Mesendoderm (in vitro differentiated cells): ENCODE results near the gene PLXNB3. TPM values are rescaled to one million over a fixed set of nuclear protein-coding genes. Genes with fewer than 3 reads are reported as not detected.

Source experiments
- DNase-seq: peaks from one replicate; pipeline ENCODE4 v3.0.0; 2013
- H2AK5ac ChIP-seq: 2 replicates; pipeline ENCODE4 v1.6.1; 2013; ENCODE audit warnings: low read length, inconsistent platforms
- H2BK120ac ChIP-seq: 2 replicates; pipeline ENCODE4 v1.6.1; 2013; ENCODE audit warnings: low read depth, mild to moderate bottlenecking, low read length, moderate library complexity, mixed read lengths
- H2BK15ac ChIP-seq: replicated peaks from 2 replicates; pipeline ENCODE4 v1.6.1; 2013; ENCODE audit warnings: low read depth, mild to moderate bottlenecking, moderate library complexity
- H2BK5ac ChIP-seq: 2 replicates; pipeline ENCODE4 v1.6.1; 2013; ENCODE audit warnings: low read length, inconsistent platforms
- H3K18ac ChIP-seq: 2 replicates; pipeline ENCODE4 v1.6.1; 2013; ENCODE audit warnings: mild to moderate bottlenecking, low read length, mixed read lengths
- H3K23ac ChIP-seq: one replicate; pipeline ENCODE4 v1.6.1; 2013; ENCODE audit warnings: low read length
- H3K27ac ChIP-seq: 2 replicates; pipeline ENCODE4 v1.5.1; 2013; ENCODE audit warnings: low read depth, mild to moderate bottlenecking, inconsistent platforms, low read length, moderate library complexity
- H3K27me3 ChIP-seq: 2 replicates; pipeline ENCODE4 v1.6.1; 2013; ENCODE audit warnings: low read length, control low read depth, mild to moderate bottlenecking, inconsistent platforms; ENCODE audit not compliant: insufficient read depth, poor library complexity
- H3K36me3 ChIP-seq: 2 replicates; pipeline ENCODE4 v1.6.1; 2013; ENCODE audit warnings: low read length, inconsistent platforms; ENCODE audit not compliant: control insufficient read depth, insufficient read depth
- H3K4ac ChIP-seq: one replicate; pipeline ENCODE4 v1.6.1; 2013; ENCODE audit warnings: low read depth, mild to moderate bottlenecking, low read length, moderate library complexity
- H3K4me1 ChIP-seq: 2 replicates; pipeline ENCODE4 v1.6.1; 2013; ENCODE audit warnings: low read depth, low read length, inconsistent platforms; ENCODE audit not compliant: control insufficient read depth
- H3K4me2 ChIP-seq: 2 replicates; pipeline ENCODE4 v1.6.1; 2013; ENCODE audit warnings: low read length
- H3K4me3 ChIP-seq: 2 replicates; pipeline ENCODE4 v1.5.1; 2013; ENCODE audit warnings: mild to moderate bottlenecking, low read length
- H3K56ac ChIP-seq: one replicate; pipeline ENCODE4 v1.6.1; 2013; ENCODE audit warnings: low read length
- H3K79me1 ChIP-seq: 2 replicates; pipeline ENCODE4 v1.6.1; 2013; ENCODE audit warnings: low read length, inconsistent platforms
- H3K79me2 ChIP-seq: 2 replicates; pipeline ENCODE4 v1.6.1; 2013; ENCODE audit warnings: mild to moderate bottlenecking, low read length; ENCODE audit not compliant: control insufficient read depth, insufficient read depth
- H3K9ac ChIP-seq: 2 replicates; pipeline ENCODE4 v1.6.1; 2013; ENCODE audit warnings: low read length, inconsistent platforms
- H4K5ac ChIP-seq: one replicate; pipeline ENCODE4 v1.6.1; 2013; ENCODE audit warnings: low read length
- H4K8ac ChIP-seq: one replicate; pipeline ENCODE4 v1.6.1; 2013; ENCODE audit warnings: low read depth, mild to moderate bottlenecking, control low read depth, low read length, moderate library complexity
- whole genome bisulfite sequencing: extraction: QIAGEN DNeasy Blood & Tissue Kit; methylation state at CpG from one replicate; pipeline ENCODE4 v1.1.7; 2013; ENCODE audit warnings: low lambda C conversion rate, missing lambda C conversion rate; ENCODE audit not compliant: insufficient coverage; ENCODE audit errors: extremely low coverage; 5-methylcytosine and 5-hydroxymethylcytosine counted together
- polyA plus RNA-seq, 2 experiments: library from polyadenylated mRNA; stranded (reverse); fragments of 200-250 nt; gene quantifications; one replicate each; pipeline ENCODE4 v1.2.3, GENCODE V29; 2013

Gene PLXNB3
- polyA plus RNA-seq (2013, experiment 1 of 2): 0.39 TPM
- polyA plus RNA-seq (2013, experiment 2 of 2): 0.39 TPM

DNA sequence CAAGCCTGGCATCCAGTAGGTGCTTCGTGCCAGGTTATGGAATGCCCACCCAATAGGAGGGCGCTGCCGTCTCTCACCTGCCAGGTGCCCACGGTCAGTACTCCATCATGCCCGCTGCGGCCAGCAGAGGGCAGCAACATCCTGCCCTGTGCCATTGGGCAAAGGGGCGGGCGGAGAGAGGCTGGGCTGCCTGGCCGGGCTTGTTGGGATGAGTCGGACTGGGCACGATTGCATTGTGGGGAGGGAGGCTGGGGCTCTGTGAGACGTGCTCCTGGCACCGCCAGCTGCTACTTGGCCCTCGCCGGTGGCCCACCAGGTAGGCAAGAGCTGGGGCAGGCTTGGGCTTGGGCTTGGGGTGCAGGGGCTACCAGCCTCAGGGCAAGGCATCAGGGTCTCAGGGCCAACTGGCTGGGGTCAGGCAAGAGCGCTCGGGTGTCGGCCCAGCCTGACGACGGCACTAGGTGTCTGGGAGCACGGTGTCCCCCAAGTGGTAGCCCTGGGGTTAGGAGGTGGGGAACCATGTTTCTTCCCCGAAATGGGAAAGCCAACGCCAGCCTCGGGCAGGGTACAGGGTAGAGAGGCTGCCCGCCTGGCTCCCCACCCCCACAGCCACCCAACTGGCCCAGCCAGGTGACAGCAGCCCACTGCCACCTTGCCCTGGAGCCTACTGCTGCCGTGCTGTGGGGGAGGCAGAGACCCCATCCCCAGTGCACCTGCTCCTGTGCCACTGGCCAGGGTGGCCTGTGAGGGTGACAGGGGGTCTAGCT is at the start of gene PLXNB3:
Gene PLXNB3 (plus strand): TSS at position 261 of the 767 bp plus-strand sequence. CDS start 1,287 bp downstream, outside the sequence.
- Histone ChIP-seq H2BK120ac (no peak within 1 kb of the TSS), H3K9ac (no peak within 1 kb of the TSS), H3K18ac (no peak within 1 kb of the TSS), H3K79me2 (no peaks in the 10 kb centered on the region), H4K8ac (no peak within 1 kb of the TSS), H3K4me1 (no peaks in the 10 kb centered on the region), H3K4ac (no peak within 1 kb of the TSS), H3K27me3 (no peaks in the 10 kb centered on the region), H3K4me3 (no peak within 1 kb of the TSS), H3K36me3 (no peaks in the 10 kb centered on the region), H2BK15ac (no peak within 1 kb of the TSS), H3K27ac (no peak within 1 kb of the TSS), H2BK5ac (no peak within 1 kb of the TSS), H3K56ac (peak within 1 kb of the TSS; percentile 78), H3K23ac (no peak within 1 kb of the TSS), H3K79me1 (no peaks in the 10 kb centered on the region), H4K5ac (no peak within 1 kb of the TSS), H2AK5ac (no peak within 1 kb of the TSS), H3K4me2 (no peak within 1 kb of the TSS)
- DNase-seq: peak; percentile 67
- no CpG with 5 or more reads among the region's 26 CpGs for WGBS

DNA sequence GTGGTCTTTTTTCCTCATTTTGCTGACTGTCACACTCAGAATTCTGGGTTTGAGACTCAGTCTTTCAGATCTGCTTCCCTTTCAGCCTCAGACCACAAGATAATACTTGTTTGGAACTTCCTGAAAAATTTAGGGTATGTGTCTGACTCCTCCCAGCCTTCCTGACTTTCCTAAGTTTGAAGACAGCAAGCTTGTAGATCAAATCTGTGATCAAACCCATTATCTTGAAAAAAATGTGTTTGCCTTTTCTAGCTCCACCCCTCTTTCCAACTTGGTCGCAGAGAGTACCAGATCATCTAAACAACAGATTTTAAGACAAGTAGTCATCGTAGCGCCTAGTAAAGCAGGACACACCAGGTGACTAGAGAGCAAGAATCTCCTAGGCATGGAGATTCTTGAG is 49.8 kb upstream of the PLXNB3 start:
- Histone ChIP-seq H3K4ac (no peak overlapping the region), H3K9ac (no peak overlapping the region), H3K4me1 (no peaks in the 10 kb centered on the region), H3K56ac (no peak overlapping the region), H2AK5ac (no peak overlapping the region), H3K79me1 (no peaks in the 10 kb centered on the region), H2BK15ac (no peak overlapping the region), H3K4me3 (no peak overlapping the region), H3K4me2 (no peak overlapping the region), H3K79me2 (no peaks in the 10 kb centered on the region), H4K5ac (no peak overlapping the region), H3K23ac (no peak overlapping the region), H2BK5ac (no peak overlapping the region), H4K8ac (no peak overlapping the region), H3K27me3 (no peaks in the 10 kb centered on the region), H2BK120ac (no peak overlapping the region), H3K27ac (no peak overlapping the region), H3K18ac (no peak overlapping the region), H3K36me3 (peaks cover 11% of the 10 kb centered on the region)
- WGBS: no CpG with 5 or more reads among the region's 3 CpGs
- DNase-seq: no peak

DNA sequence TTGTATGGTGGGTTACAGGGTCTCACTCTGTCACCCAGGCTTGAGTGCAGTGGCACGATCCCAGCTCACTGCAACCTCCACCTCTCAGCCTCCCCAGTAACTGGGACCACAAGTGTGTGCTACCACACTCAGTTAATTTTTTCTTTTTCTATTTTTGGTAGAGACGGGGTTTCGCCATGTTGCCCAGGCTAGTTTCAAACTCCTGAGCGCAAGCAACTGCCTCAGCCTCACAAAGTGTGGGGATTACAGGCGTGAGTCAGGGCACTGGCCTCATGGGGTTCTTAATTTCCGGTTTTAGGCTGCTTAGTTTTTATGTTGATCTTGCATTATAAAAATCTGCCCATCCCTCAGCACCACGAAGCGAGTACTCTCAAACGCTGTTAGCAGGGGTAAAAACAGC is 46.6 kb upstream of the PLXNB3 start:
- H3K23ac ChIP-seq: no peak overlapping the region
- H3K79me1 ChIP-seq: no peaks in the 10 kb centered on the region
- no peak for DNase-seq
- H3K56ac ChIP-seq: no peak overlapping the region
- no peak overlapping the region for H3K4me3 ChIP-seq
- H3K4ac ChIP-seq: no peak overlapping the region
- H3K4me2 ChIP-seq: no peak overlapping the region
- H2BK15ac ChIP-seq: no peak overlapping the region
- no peak overlapping the region for H2BK5ac ChIP-seq
- no peak overlapping the region for H4K5ac ChIP-seq
- no peaks in the 10 kb centered on the region for H3K4me1 ChIP-seq
- no peak overlapping the region for H2AK5ac ChIP-seq
- H4K8ac ChIP-seq: no peak overlapping the region
- no peak overlapping the region for H3K18ac ChIP-seq
- no CpG with 5 or more reads among the region's 9 CpGs for WGBS
- H3K27ac ChIP-seq: no peak overlapping the region
- H2BK120ac ChIP-seq: no peak overlapping the region
- H3K9ac ChIP-seq: no peak overlapping the region
- H3K79me2 ChIP-seq: peaks cover 6% of the 10 kb centered on the region
- H3K27me3 ChIP-seq: no peaks in the 10 kb centered on the region
- peaks cover 11% of the 10 kb centered on the region for H3K36me3 ChIP-seq

DNA sequence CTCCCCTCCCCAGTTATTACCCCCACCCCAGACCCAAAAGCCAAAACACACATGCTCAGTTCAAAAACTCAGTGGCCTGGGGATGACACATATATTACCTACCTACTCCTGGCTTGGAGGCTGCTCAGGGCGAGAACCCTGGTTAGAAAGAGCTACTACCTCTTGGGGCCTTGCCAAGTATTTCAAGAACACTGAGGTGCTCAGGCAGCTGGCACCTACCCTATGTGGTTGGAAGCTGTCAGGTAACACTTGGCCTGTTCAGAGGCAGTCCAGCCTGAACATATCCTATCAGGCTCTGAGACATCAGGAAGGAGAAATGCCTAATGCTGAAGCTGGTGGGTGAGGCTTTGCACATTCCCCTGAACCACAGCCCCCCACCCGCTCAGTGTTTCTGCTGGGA is 44.8 kb upstream of the PLXNB3 start:
- DNase-seq: no peak
- no peak overlapping the region for H4K5ac ChIP-seq
- H3K4ac ChIP-seq: no peak overlapping the region
- H3K4me2 ChIP-seq: no peak overlapping the region
- no peaks in the 10 kb centered on the region for H3K79me1 ChIP-seq
- H3K36me3 ChIP-seq: peaks cover 6% of the 10 kb centered on the region
- no peak overlapping the region for H2AK5ac ChIP-seq
- no peaks in the 10 kb centered on the region for H3K4me1 ChIP-seq
- H2BK15ac ChIP-seq: no peak overlapping the region
- no CpG with 5 or more reads among the region's 2 CpGs for WGBS
- H2BK5ac ChIP-seq: no peak overlapping the region
- H3K27me3 ChIP-seq: no peaks in the 10 kb centered on the region
- H3K4me3 ChIP-seq: no peak overlapping the region
- peaks cover 17% of the 10 kb centered on the region for H3K79me2 ChIP-seq
- H4K8ac ChIP-seq: no peak overlapping the region
- no peak overlapping the region for H3K23ac ChIP-seq
- no peak overlapping the region for H3K27ac ChIP-seq
- no peak overlapping the region for H2BK120ac ChIP-seq
- no peak overlapping the region for H3K18ac ChIP-seq
- no peak overlapping the region for H3K56ac ChIP-seq
- H3K9ac ChIP-seq: no peak overlapping the region

DNA sequence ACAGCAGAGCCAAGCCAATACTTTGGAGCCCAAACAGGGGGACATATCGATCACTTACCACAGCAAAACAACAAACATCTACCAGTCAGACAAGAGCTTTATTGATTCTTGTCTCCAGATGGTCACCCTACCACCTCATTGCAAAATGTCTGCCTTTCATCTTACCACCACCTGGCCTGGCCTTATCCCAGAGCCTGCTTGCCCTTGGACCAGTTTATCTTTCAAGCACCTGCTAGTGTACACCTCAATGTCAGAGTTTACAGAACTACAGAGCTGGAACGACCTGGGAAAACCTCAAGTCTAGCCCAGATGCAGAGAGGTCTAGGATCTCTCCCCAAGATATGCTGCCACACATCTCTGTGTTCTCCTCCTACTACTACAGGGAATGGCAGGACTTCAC is 44.3 kb upstream of the PLXNB3 start:
- peaks cover 6% of the 10 kb centered on the region for H3K36me3 ChIP-seq

More for the DNA sequence above, 44.3 kb upstream of the PLXNB3 start:
- H3K79me2 ChIP-seq: peaks cover 17% of the 10 kb centered on the region
- no peak overlapping the region for H3K27ac ChIP-seq
- H4K5ac ChIP-seq: no peak overlapping the region
- H3K4ac ChIP-seq: no peak overlapping the region
- no peak overlapping the region for H2BK15ac ChIP-seq
- no peak overlapping the region for H3K4me3 ChIP-seq
- no peaks in the 10 kb centered on the region for H3K4me1 ChIP-seq
- H3K4me2 ChIP-seq: no peak overlapping the region
- H3K27me3 ChIP-seq: no peaks in the 10 kb centered on the region
- H3K18ac ChIP-seq: no peak overlapping the region
- H2BK120ac ChIP-seq: no peak overlapping the region
- no peak overlapping the region for H3K9ac ChIP-seq
- DNase-seq: no peak
- no peaks in the 10 kb centered on the region for H3K79me1 ChIP-seq
- WGBS: no CpG with 5 or more reads among the region's 2 CpGs
- no peak overlapping the region for H4K8ac ChIP-seq
- no peak overlapping the region for H3K23ac ChIP-seq
- H2AK5ac ChIP-seq: no peak overlapping the region
- H2BK5ac ChIP-seq: no peak overlapping the region
- H3K56ac ChIP-seq: no peak overlapping the region
